Colonic mucosa (tissue), 4 donors: Measurements from ENCODE around the gene SUPT3H. TPM values are rescaled to one million over a fixed set of nuclear protein-coding genes. Genes with fewer than 3 reads are reported as not detected.

Experiments used
- DNase-seq: peaks from one replicate; pipeline ENCODE4 v3.0.0-alpha.2; 2020
- H3K27ac ChIP-seq: fragments of 200-600 bp; one replicate; pipeline ENCODE4 v1.8.0; 2021
- H3K27me3 ChIP-seq: fragments of 200-600 bp; one replicate; pipeline ENCODE4 v1.8.0; 2021
- H3K36me3 ChIP-seq: fragments of 200-600 bp; one replicate; pipeline ENCODE4 v1.8.0; 2021
- H3K4me1 ChIP-seq: fragments of 200-600 bp; one replicate; pipeline ENCODE4 v1.8.0; 2021; ENCODE audit warnings: mild to moderate bottlenecking
- H3K4me3 ChIP-seq: fragments of 200-600 bp; one replicate; pipeline ENCODE4 v1.8.0; 2021
- H3K9ac ChIP-seq, 2 donors: one replicate each; pipeline ENCODE4 v1.7.0; 2013; ENCODE audit warnings: control low read depth in 2 of 2, low read depth in 2 of 2, low read length in 2 of 2
- H3K9me3 ChIP-seq: fragments of 200-600 bp; one replicate; pipeline ENCODE4 v1.8.0; 2021
- intact Hi-C: fragments of 100-400 bp; cut with DNase I; formaldehyde crosslinking; loops from one replicate; pipeline ENCODE4 v1.14.1; 2022
- total RNA-seq, 2 donors: library from RNA; stranded (reverse); fragmentation: NEBNext Ultra II Directional in 1 of 2; extraction: Animal tissue kit (Norgen Biotek cat#: 25700) in 1 of 2; gene quantifications; one replicate each; pipeline ENCODE4 v1.2.1, GENCODE V29; 2021
- TF ChIP-seq, protein P1 (sequence below): fragments of 200-600 bp; IDR thresholded peaks from one replicate; pipeline ENCODE4 v1.8.0; 2022; ENCODE audit warnings: antibody characterized with exemption, mild to moderate bottlenecking
- donor health status: healthy.
- donor health status: DM: no; HTN: no; CAD: no.
- donor health status: DM: no; HTN: no; CAD: no.

SUPT3H gene
- total RNA-seq, 2 donors from 2014 or later = 3.4 to 4.1 TPM

DNA sequence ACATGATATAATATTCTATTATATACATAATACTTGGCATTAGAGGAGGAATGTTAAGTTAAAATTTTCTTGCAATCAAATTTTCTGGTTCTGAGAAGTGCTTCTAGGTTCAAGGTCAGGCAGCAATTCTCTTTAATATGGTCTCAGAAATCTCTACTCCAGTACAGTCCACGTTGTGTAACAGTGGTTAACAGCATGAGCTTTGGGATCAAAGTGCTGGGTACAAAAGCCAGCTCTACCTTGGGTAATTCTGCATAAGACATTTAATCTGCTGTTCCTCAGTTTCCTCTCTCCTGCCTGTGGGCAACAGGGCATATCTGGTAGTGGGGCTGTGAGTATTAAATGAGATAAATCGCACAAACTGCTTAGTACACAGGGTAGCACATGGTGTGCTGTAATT is 552.5 kb downstream of the SUPT3H start:
- DNase-seq = no peak
- H3K4me3 ChIP-seq = no peak overlapping the region
- no peaks in the 10 kb centered on the region for H3K27me3 ChIP-seq
- no peak overlapping the region for H3K9ac ChIP-seq
- intact Hi-C loops = no loop called here
- no peaks in the 10 kb centered on the region for H3K36me3 ChIP-seq
- TF ChIP-seq, protein P1, sequence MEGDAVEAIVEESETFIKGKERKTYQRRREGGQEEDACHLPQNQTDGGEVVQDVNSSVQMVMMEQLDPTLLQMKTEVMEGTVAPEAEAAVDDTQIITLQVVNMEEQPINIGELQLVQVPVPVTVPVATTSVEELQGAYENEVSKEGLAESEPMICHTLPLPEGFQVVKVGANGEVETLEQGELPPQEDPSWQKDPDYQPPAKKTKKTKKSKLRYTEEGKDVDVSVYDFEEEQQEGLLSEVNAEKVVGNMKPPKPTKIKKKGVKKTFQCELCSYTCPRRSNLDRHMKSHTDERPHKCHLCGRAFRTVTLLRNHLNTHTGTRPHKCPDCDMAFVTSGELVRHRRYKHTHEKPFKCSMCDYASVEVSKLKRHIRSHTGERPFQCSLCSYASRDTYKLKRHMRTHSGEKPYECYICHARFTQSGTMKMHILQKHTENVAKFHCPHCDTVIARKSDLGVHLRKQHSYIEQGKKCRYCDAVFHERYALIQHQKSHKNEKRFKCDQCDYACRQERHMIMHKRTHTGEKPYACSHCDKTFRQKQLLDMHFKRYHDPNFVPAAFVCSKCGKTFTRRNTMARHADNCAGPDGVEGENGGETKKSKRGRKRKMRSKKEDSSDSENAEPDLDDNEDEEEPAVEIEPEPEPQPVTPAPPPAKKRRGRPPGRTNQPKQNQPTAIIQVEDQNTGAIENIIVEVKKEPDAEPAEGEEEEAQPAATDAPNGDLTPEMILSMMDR = no peak
- no peaks in the 10 kb centered on the region for H3K4me1 ChIP-seq
- no peak overlapping the region for H3K27ac ChIP-seq
- H3K9me3 ChIP-seq = no peaks in the 10 kb centered on the region

DNA sequence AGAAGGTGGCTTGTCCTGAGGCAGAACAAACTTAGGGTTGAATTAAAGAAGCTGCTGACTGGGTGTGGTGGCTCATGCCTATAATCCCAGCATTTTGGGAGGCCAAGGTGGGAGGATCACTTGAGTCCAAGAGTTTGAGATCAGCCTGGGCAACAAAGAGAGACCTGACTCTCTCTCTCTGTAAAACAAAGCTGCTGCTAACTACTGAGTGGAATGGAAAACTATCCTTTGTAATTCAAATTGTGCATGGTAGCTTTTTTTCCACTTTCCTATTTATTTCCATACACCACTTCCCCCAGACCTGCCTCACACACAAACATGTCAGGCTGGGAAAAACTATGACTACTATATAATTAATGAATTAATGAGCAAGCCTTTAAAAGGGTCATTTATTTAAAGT is 553.2 kb downstream of the SUPT3H start:
- H3K4me1 ChIP-seq = no peaks in the 10 kb centered on the region
- H3K4me3 ChIP-seq = no peak overlapping the region
- no peak for DNase-seq
- H3K27ac ChIP-seq = no peak overlapping the region
- no peak overlapping the region for H3K9ac ChIP-seq
- H3K9me3 ChIP-seq = no peaks in the 10 kb centered on the region
- TF ChIP-seq, protein P1 = no peak
- H3K36me3 ChIP-seq = no peaks in the 10 kb centered on the region
- intact Hi-C loops = no loop called here
- no peaks in the 10 kb centered on the region for H3K27me3 ChIP-seq

DNA sequence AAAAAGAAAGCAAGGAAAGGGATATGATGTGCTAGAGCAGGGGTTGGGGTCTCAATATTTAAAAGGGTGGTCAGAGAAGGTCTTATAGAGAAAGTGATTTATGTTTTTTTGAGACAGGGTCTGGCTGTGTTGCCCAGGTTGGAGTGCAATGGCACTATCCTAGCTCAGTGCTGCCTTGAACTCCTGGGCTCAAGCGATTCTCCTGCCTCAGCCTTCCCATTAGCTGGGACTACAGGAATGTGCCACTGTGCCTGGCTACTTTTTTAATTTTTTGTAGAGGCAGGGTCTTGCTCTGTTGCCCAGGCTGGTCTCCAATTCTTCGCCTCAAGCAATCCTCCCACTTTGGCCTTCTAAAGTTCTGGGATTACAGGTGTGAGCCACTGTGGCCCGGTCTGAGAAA is 557.0 kb downstream of the SUPT3H start:
- H3K4me3 ChIP-seq = no peak overlapping the region
- DNase-seq = no peak
- intact Hi-C loops = no loop called here
- no peak overlapping the region for H3K9ac ChIP-seq
- H3K36me3 ChIP-seq = no peaks in the 10 kb centered on the region
- no peaks in the 10 kb centered on the region for H3K4me1 ChIP-seq
- H3K27ac ChIP-seq = no peak overlapping the region
- no peaks in the 10 kb centered on the region for H3K27me3 ChIP-seq
- H3K9me3 ChIP-seq = no peaks in the 10 kb centered on the region
- TF ChIP-seq, protein P1 = no peak

DNA sequence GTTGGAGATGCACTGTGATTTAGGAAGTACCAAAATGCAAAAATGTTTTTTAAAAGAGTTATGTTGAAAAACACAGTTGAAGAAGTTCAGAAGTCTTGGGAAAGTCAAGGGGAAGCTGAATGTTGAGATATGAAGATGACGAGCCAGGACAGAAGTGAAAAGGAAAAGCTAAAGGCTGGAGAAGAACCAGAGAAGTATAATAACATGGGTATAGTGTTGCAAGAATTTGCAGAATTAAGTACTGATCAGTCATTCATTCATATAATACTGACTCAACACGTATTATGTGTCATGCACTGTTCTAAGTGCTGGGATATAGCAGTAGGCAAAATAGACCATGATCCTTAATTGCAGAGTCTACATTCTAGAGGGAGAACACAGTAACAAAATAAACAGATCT is 557.4 kb downstream of the SUPT3H start:
- TF ChIP-seq, protein P1 = no peak
- Histone ChIP-seq H3K36me3 (no peaks in the 10 kb centered on the region), H3K27me3 (no peaks in the 10 kb centered on the region), H3K9ac (no peak overlapping the region), H3K27ac (no peak overlapping the region), H3K9me3 (no peaks in the 10 kb centered on the region), H3K4me3 (no peak overlapping the region), H3K4me1 (no peaks in the 10 kb centered on the region)
- DNase-seq = no peak
- intact Hi-C loops = no loop called here

DNA sequence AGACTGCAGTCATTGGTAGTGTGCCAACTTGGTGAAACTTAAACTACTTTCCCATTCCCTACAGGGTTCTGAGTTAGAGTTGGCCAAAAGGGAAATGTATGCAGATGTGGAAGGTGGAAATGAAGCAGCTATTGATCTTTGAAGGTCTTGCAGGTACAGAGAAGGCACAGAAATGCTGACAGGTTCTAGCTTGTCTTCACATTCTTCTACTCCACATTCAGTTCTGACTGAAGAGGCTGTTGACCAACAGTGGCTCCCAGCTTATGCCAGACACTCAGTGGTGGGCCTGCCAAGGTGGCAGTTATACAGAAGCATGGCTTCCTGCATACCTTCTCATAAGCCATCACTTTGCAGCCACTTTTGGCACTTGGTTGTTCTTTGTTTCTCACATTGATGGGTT is 566.3 kb downstream of the SUPT3H start:
- Histone ChIP-seq H3K4me1 (no peaks in the 10 kb centered on the region), H3K36me3 (no peaks in the 10 kb centered on the region), H3K9me3 (no peaks in the 10 kb centered on the region), H3K27ac (no peak overlapping the region), H3K4me3 (no peak overlapping the region), H3K27me3 (no peaks in the 10 kb centered on the region), H3K9ac (no peak overlapping the region)
- TF ChIP-seq, protein P1 = no peak
- DNase-seq = no peak
- intact Hi-C loops = no loop called here

DNA sequence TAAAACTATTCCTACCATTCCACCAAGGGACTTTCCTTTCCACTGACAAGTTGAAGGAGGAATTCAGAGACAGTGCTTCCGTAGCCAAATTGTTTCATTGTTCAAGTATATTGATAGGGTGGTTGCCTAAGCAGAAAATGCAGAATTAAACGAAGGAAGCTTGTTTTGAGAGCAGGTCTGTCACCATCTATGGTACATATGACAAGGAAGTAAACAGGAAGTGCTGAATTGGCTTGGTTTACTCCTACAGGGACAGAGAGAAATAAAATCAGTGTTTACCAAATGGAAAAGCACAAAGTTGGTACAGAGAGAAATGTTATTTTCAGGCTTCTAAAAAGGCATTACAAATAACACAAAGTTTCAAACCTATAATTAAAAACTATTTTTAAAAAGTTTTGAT is 568.5 kb downstream of the SUPT3H start:
- intact Hi-C loops = no loop called here
- no peaks in the 10 kb centered on the region for H3K27me3 ChIP-seq
- TF ChIP-seq, protein P1 = no peak
- no peak overlapping the region for H3K4me3 ChIP-seq
- H3K4me1 ChIP-seq = no peaks in the 10 kb centered on the region
- no peak overlapping the region for H3K9ac ChIP-seq
- no peak overlapping the region for H3K27ac ChIP-seq
- H3K9me3 ChIP-seq = no peaks in the 10 kb centered on the region
- DNase-seq = no peak
- no peaks in the 10 kb centered on the region for H3K36me3 ChIP-seq
